Ammon's horn (tissue), 1 donor: ENCODE measurements around the gene ZNG1F.
"Not testable (repeated sequence)": the region's sequence is repeated elsewhere in the genome, so short reads cannot be mapped to it uniquely, and the experiment has no call there.

ENCODE experiments used
- DNase-seq: peaks from one replicate; pipeline ENCODE4 v3.0.0-alpha.2; 2016; ENCODE audit warnings: low spot score

Gene ZNG1F

DNA sequence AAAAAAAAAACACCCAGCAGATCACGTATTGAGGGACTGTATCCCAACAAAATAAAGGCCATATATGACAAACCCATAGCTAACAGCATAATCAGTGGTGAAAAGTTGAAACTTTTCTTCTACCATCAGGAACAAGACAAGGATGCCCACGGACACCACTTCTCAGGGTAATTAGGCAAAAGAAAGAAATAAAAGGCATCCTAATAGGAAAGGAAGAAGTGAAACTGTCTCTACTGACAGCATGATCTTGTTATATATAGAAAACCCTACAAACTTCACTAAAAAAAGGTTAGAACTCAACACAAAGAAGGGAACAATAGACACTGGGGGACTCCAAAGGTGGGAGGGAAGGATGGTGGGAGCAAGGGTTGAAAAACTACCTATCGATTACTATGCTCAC is 102.9 kb downstream of the ZNG1F start:
- DNase-seq, result not testable (repeated sequence)

DNA sequence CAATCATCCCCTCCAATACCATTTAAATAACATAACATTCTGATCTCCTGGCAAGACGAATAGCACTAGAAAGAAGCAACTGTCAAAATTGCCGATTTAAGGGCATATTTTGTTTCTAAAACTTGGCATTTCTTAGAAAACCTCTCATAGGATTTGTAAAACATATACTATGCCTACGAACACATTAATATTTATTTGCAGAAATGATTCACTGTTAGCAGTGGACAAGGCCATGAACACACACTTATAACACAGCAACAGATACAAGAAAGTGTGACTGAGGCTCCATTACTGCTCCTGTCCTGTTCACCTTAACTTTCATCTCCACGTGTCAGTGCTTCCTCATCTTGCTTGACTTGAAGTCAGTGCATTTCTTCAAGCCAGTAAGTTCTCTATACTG is 106.8 kb downstream of the ZNG1F start:
- DNase-seq, result not testable (repeated sequence)
